ENCODE data around the gene ACRBP.

ACRBP gene

GRCh38 chr12:6639151-6639801 is 8.0 kb downstream of the ACRBP start:
- H3K36me3 Mint-ChIP-seq: peaks cover 5 to 7% of the 10 kb centered on the region in 2 donors
- no peaks in the 10 kb centered on the region for H3K27me3 Mint-ChIP-seq
- ATAC-seq (replicated peaks) (no peak), DNase-seq (no peak)
- no peak overlapping the region for H3K4me3 Mint-ChIP-seq
- H3K9me3 Mint-ChIP-seq: peaks cover 2 to 3% of the 10 kb centered on the region in 2 donors
- peaks cover 52 to 61% of the 10 kb centered on the region in 2 donors for H3K4me1 Mint-ChIP-seq
- peak overlapping the region; percentile 94 for H3K27ac Mint-ChIP-seq

GRCh38 chr12:6638305-6638704 is 8.9 kb downstream of the ACRBP start:
- peak; percentile 47 for DNase-seq
- peaks cover 2 to 3% of the 10 kb centered on the region in 2 donors for H3K9me3 Mint-ChIP-seq
- peak overlapping the region; percentile 64 to 77 for H3K4me3 Mint-ChIP-seq
- peaks cover 8 to 10% of the 10 kb centered on the region in 2 donors for H3K36me3 Mint-ChIP-seq
- H3K27ac Mint-ChIP-seq: peak overlapping the region; percentile 94
- H3K4me1 Mint-ChIP-seq: peaks cover 46 to 58% of the 10 kb centered on the region in 2 donors
- peak; percentile 17 to 27 for ATAC-seq (replicated peaks)
- H3K27me3 Mint-ChIP-seq: no peaks in the 10 kb centered on the region

- Mint-ChIP-seq H3K4me1 (peaks cover 58 to 80% of the 10 kb centered on the region in 2 donors), H3K9me3 (no peaks in the 10 kb centered on the region), H3K27me3 (no peaks in the 10 kb centered on the region), H3K36me3 (peaks cover 15 to 26% of the 10 kb centered on the region in 2 donors), H3K4me3 (peak within 1 kb of the TSS; percentile 88 to 96), H3K27ac (peak within 1 kb of the TSS; percentile 97)
- ATAC-seq (replicated peaks) (peak; percentile 81), DNase-seq (peak; percentile 76)
Measured at GRCh38 chr12:6635856-6636531, 11.2 kb downstream of the ACRBP start, which contains the start of gene LPAR5. Gene LPAR5 (minus strand): TSS chr12:6635959. CDS start chr12:6621248, 14,711 bp downstream.

- DNase-seq (peak; percentile 85), ATAC-seq (replicated peaks) (peak; percentile 75 to 80)
- Mint-ChIP-seq H3K27ac (peak overlapping the region; percentile 97), H3K4me3 (peak overlapping the region; percentile 88 to 96), H3K27me3 (no peaks in the 10 kb centered on the region), H3K36me3 (peaks cover 20 to 32% of the 10 kb centered on the region in 2 donors), H3K4me1 (peaks cover 59 to 85% of the 10 kb centered on the region in 2 donors), H3K9me3 (no peaks in the 10 kb centered on the region)
Measured at GRCh38 chr12:6635375-6635855, 11.8 kb downstream of the ACRBP start.

GRCh38 chr12:6632026-6632983 is 14.9 kb downstream of the ACRBP start:
- H3K9me3 Mint-ChIP-seq: no peaks in the 10 kb centered on the region
- H3K27ac Mint-ChIP-seq: peak overlapping the region; percentile 97
- ATAC-seq (replicated peaks): peak; percentile 58 to 62
- H3K4me1 Mint-ChIP-seq: peaks cover 47 to 74% of the 10 kb centered on the region in 2 donors
- H3K27me3 Mint-ChIP-seq: no peaks in the 10 kb centered on the region
- DNase-seq: peak; percentile 64
- peak overlapping the region; percentile 87 to 88 for H3K4me3 Mint-ChIP-seq
- H3K36me3 Mint-ChIP-seq: peaks cover 28 to 42% of the 10 kb centered on the region in 2 donors

GRCh38 chr12:6631549-6631961 is 15.7 kb downstream of the ACRBP start:
- Mint-ChIP-seq H3K36me3 (peaks cover 28 to 44% of the 10 kb centered on the region in 2 donors), H3K4me3 (peak overlapping the region; percentile 87 to 88), H3K27me3 (no peaks in the 10 kb centered on the region), H3K9me3 (no peaks in the 10 kb centered on the region), H3K4me1 (peaks cover 48 to 78% of the 10 kb centered on the region in 2 donors), H3K27ac (peak overlapping the region; percentile 97)
- ATAC-seq (replicated peaks) (no peak), DNase-seq (no peak)

- DNase-seq: no peak
- Mint-ChIP-seq H3K27me3 (no peaks in the 10 kb centered on the region), H3K36me3 (peaks cover 27 to 49% of the 10 kb centered on the region in 2 donors), H3K4me3 (peak overlapping the region; percentile 87 to 88), H3K27ac (peak overlapping the region; percentile 97), H3K4me1 (peaks cover 44 to 74% of the 10 kb centered on the region in 2 donors), H3K9me3 (no peaks in the 10 kb centered on the region)
- no peak for ATAC-seq (replicated peaks)
Measured at GRCh38 chr12:6630736-6631135, 16.5 kb downstream of the ACRBP start.

GRCh38 chr12:6627616-6628015 is 19.6 kb downstream of the ACRBP start:
- Mint-ChIP-seq H3K4me1 (peaks cover 38 to 66% of the 10 kb centered on the region in 2 donors), H3K27me3 (no peaks in the 10 kb centered on the region), H3K9me3 (no peaks in the 10 kb centered on the region), H3K4me3 (peak overlapping the region; percentile 72 to 75), H3K27ac (peak overlapping the region; percentile 84), H3K36me3 (peaks cover 28 to 54% of the 10 kb centered on the region in 2 donors)
- no peak for DNase-seq
- no peak for ATAC-seq (replicated peaks)

- Mint-ChIP-seq H3K27me3 (no peaks in the 10 kb centered on the region), H3K4me3 (peak overlapping the region in 1 of 2 donors; percentile 26), H3K9me3 (no peaks in the 10 kb centered on the region), H3K27ac (peak overlapping the region; percentile 79), H3K36me3 (peaks cover 23 to 47% of the 10 kb centered on the region in 2 donors), H3K4me1 (peaks cover 34 to 57% of the 10 kb centered on the region in 2 donors)
- peak; percentile 76 to 80 for ATAC-seq (replicated peaks)
- no peak for DNase-seq
Measured at GRCh38 chr12:6626654-6627283, 20.5 kb downstream of the ACRBP start.

GRCh38 chr12:6620885-6621274 is 26.4 kb downstream of the ACRBP start:
- ATAC-seq (replicated peaks) (no peak), DNase-seq (no peak)
- H3K9me3 Mint-ChIP-seq: no peaks in the 10 kb centered on the region
- peak overlapping the region; percentile 65 for H3K27ac Mint-ChIP-seq
- no peaks in the 10 kb centered on the region for H3K27me3 Mint-ChIP-seq
- peaks cover 27 to 41% of the 10 kb centered on the region in 2 donors for H3K36me3 Mint-ChIP-seq
- peak overlapping the region; percentile 3 to 69 for H3K4me3 Mint-ChIP-seq
- H3K4me1 Mint-ChIP-seq: peaks cover 24 to 40% of the 10 kb centered on the region in 2 donors

- peak; percentile 50 to 78 for ATAC-seq (replicated peaks)
- Mint-ChIP-seq H3K4me1 (peaks cover 27 to 43% of the 10 kb centered on the region in 2 donors), H3K27ac (peak overlapping the region; percentile 80), H3K4me3 (peak overlapping the region in 1 of 2 donors; percentile 69), H3K27me3 (no peaks in the 10 kb centered on the region), H3K36me3 (peaks cover 27 to 41% of the 10 kb centered on the region in 2 donors), H3K9me3 (no peaks in the 10 kb centered on the region)
- no peak for DNase-seq
Measured at GRCh38 chr12:6620137-6620884, 26.9 kb downstream of the ACRBP start.

GRCh38 chr12:6618483-6619225 is 28.6 kb downstream of the ACRBP start:
- Mint-ChIP-seq H3K9me3 (no peaks in the 10 kb centered on the region), H3K36me3 (peaks cover 20 to 30% of the 10 kb centered on the region in 2 donors), H3K4me3 (no peak overlapping the region), H3K4me1 (peaks cover 29 to 43% of the 10 kb centered on the region in 2 donors), H3K27ac (peak overlapping the region; percentile 87), H3K27me3 (no peaks in the 10 kb centered on the region)
- no peak for ATAC-seq (replicated peaks)
- no peak for DNase-seq
